GM19397 (cell line): ENCODE data around the gene PTPN7.
A peak's percentile ranks its signal among the peaks of the same experiment; 100 is the strongest.
"Not testable (repeated sequence)": the region's sequence is repeated elsewhere in the genome, so short reads cannot be mapped to it uniquely, and the experiment has no call there.

Experiments
- ATAC-seq: cut with Tn5 transposase; IDR thresholded peaks from one replicate; pipeline ENCODE4 v1.9.1; 2021; ENCODE audit warnings: mild to moderate bottlenecking, moderate library complexity; ENCODE audit not compliant: unreplicated experiment

The PTPN7 gene

DNA sequence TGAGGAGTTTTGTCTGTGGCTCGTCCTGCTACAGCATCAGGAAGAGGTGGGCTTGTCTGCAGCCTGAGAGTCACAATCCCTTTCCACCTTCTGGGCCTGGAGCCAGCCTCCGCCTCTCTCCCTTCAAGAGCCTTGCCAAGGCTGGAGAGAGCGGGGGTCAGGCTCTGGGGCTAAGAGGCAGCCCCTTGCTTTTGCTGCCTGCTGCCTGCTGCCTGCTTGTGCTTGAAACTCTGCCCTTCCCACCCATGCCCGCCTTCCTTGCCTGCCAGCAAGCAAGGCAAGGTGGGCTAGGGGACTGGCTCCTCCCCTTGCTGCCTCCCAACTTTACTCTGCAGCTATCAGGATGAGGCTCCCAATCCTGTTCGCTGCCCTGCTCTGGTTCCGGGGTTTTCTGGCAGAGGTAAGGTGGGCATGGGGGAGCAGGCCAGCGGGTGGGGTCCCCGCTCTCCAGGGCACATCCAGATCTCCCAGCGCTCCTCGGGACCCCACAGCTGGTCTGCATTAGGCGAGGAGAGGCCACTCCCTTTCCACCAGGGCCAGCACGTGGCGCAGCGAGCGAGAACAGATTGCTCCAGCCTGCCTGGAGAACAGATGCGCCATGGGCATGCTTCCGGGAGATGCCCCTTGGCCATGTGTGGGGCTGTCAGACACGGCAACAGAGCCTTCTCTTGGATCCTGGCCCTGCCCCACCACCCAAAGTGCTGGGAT lies 7.5 kb upstream of the PTPN7 start:
- ATAC-seq = no peak

DNA sequence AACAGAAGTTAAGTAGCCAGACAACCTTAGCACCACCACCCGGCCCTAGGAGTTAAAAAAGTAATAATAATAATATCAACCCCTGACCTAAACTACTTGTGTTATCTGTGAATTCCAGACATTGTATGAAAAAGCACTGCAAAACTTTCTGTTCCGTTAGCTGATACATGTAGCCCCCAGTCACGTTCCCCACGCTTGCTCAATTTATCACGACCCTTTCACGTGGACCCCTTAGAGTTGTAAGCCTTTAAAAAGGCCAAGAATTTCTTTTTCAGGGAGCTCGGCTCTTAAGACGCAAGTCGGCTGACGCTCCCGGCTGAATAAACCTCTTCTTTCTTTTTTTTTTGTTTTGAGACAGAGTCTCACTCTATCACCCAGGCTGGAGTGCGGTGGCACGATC lies 6.7 kb upstream of the PTPN7 start:
- ATAC-seq = not testable (repeated sequence)

DNA sequence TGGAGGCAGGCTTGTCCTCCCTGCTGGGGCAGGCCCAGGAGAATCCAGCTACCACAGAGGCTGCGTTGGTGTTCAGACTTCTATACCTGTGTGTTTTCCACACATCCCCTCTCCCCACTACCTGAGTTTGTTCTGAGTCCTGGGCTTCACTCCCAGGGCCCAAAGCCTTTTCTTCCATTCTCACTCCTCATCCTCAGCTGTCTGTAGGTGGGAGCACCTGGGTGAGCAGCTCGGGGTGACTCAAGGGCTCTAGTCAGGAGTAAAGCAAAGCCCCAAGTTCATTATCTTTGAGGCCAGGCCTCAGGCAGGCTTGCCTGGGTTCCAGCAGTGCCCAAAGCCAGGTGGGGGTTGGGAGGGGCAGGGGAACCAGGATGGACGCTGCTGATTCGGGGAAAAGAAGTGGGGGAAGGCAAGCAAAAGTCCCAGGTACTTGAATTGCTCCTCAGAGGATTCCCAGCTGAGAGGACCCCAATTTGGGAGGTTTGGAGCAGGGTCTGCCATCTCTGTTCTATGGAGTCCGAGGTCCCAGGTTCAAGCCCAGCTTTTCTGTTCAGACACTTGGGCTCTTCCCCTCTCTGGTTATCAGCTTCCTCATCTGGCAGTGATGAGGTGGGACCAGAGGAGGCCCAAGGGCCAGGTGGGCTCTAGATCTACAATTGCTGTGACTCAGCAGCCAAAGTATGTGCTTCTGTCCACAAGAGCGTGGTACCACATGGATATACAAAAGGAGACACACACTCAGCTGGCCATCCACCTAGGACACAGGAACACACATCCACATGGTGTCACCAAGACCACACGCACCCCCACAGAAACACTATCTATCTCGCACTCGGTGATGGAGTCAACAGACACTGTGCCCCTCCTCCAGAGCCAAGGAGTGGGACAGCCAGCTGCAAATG lies 5.8 kb upstream of the PTPN7 start:
- ATAC-seq = no peak

DNA sequence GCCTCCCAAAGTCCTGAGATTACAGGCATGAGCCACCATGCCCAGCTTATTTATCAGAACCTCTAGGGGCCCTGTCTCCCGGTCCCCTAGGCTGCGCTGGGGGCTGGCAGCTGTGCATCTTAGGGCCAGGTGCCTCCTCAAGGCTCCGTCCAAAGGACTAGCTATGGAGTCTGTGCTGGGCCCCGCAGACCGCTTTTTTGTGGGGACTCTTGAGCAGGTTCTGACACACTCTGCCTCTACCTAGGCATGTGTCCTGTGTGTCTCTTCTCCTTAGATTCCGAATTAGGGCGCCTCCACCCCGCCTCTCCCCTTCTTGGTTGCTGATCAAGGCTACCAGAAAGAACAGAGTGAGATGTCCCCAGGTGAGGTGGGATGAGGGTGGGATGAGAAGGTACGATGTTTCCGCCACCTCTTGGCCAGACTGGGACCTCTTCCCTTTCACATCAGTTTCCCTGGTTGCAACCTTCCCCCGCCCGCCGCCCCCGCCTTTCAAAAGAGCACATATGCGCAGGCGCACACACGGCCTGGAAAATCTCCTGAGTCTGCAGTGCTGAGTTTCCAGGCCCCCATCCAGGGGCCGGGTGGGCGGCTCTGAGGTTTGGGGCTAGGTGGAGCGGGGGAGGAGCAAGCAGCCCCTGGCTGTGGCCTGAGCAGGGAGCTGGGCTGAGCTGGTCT lies 5.0 kb upstream of the PTPN7 start:
- ATAC-seq = no peak

DNA sequence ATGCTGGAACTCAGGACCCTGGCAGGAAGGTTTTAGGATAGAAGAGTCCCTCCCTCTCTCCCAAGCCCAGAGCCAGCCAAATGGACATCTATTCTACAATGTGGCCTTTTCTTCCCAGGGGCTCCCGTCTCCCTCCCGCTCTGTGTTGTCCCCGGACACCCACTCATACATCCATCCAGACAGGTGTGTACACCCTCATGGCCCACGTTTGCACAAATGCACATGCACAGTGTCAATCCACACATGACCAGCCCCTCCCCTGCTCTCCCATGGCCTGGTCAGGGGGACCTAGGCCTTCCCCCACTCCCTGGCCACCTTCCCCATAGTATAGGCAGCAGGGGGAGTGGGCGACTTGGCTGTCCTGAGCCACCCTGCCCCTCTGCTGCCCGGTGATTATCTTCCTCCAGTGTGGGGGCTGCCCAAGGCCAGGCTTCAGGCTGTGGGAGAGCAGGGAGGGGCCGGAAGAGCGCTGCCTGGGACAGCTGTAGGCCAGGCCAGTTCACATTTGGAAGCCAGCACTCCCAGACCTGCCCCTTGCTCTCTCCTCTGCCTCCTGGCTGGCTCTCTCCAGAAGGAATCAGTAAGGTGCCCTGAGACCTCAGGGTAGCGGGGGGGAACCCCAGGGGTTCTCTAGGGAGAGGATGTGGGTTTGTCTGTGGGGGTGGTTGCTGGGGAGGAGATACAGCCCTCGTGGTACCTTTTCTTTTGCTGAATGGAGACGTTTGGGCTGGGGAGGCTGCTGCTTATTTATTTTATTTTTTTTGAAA lies 4.1 kb upstream of the PTPN7 start:
- ATAC-seq = peak; percentile 45

DNA sequence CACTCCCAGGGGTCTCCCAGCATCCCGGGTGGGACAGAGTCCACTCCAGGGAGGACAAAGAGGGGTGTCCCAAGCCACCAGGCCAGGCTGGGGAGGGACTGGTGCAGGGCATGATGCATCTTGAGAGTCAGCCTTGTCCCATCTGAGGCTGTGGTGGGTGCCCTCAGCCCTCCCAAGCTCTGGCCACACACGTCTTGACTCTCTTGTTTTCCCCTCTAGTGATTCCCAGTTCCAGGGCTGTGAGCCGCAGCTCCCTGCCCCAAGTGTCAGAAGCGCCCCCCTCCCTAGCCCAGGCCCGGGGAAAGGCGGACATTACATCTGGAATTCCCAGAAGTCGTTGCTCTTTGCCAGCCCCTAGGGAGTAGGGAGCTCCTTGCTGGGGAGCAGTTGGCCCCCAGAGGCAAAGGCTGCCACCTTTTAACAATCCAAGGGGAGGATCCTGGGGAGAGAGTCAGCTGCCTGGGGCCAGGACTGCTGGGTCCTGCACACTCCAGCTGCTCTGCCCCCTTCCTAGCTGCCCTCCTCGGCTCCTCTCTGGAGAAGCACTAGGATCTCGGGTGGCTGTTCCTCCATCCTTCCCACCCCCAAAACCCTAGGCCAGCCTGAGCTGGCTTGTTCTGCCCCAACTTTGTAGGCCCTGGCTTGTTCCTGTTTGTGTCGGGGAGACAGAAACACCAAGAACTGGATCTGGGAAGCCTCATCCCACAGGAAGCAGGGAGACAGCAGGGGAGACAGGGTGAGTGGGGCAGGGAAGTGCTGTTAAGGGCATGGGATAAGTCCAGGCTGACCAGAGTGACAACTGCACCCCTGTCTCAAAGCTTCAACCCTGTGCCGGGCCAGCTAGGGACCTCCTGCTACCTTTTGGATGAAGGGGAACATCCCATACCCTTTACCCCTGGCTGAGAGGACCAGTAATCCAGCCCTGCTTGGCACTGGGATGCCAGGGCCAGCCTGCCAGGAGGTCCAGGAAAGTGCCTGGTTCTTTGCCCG lies 3.2 kb upstream of the PTPN7 start:
- ATAC-seq = no peak

DNA sequence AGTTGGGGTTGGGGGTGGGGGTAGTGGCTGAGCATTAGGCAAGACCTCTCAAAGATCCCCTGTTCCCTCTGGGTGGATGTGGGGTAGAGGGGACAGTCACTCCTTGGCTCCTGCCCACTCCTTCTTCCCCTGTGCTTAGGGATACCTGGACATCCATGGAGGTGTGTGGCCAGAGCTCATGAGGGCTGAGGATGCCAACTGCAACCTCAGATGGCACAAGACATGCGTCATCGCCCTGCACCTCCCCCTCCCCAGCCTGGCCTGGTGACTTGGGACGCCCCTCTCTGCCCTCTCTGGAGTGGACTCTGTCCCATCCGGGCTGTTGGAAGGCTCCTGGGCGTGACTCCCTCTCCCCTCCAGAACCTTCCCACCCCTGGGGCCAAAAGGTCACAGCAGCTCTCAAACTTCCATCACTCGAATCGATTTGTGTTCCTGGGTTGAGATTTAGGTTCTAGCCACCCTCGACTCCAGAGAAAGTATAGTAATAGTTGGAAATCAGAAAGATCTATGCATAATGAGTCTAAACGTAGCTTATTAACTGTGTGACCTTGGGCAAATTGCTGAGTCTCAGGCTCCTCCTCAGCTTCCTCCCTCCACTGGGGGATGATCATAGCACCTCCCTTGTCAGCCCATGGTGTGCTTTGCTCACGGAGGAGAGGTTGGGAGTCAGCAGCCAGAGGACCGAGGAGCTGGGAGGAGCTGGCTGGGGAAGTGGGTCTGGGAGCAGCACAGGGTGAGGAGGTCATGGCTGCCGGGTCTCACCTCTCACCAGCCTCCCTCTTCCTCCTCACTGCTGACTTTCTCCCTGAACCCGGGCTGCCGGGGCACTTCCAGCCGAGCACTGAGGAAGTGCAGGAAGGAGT lies 2.2 kb upstream of the PTPN7 start:
- no peak for ATAC-seq

DNA sequence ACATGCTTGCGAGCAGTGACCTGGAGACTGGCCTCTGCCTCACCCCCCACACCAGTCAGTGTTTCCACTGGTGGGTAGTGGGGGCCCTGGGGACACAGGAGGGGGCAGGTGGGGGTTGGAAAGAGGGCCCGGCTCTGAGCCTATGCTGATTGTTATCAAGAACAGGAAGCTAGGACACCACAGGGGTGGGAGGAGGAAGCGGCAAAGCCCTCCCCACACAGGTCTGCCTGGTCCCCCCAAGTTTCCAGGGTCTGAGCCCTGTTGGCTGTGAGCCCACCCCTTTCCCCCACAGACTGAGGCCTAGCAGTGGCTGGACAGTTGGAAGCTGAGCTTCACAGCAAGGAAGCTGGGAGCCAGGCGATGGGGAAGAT lies 1.6 kb upstream of the PTPN7 start:
- no peak for ATAC-seq

DNA sequence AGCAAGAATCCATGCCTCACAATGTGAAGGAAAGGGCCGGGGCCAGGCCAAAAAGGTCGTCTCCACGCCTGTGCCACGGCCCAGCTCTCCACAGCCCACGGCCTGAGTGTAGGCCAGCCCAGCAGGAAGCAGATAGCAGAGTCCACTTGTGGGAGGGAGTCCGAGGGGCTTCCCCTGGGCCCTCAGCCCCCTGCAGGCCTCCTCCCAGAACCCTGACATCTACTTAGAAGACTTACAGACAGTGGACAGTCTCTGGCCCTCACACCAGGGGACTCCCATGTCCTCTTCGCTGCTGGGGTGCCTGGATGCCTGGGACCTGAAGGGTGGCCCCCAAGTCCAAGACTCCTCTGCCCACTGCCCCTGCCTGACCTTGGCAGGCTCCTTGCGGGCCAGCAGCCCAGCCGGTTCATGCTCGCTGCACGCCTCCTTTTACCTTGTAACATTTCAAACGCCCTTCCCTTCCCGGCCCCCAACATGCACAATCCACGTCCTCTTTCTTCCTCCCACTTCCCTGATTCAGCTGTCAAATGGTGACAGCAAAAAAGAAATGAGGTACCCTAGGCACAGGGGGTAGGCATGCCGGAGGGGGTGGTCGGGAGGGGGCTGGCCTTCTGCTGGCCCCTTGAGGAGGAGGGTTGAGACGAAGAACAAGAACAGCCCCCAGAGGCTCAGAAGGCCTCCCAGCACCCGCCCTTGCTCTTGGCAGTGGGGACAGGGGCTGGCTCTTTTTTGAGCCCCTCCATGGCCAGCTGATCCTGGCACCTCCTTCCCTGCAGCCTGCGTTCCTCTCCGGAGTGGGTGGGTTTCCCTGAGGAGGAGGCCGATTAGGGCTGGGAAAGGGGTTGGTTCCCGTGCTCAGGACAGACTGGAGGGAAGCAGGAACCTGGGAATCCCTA lies 997 bp upstream of the PTPN7 start:
- ATAC-seq = no peak

DNA sequence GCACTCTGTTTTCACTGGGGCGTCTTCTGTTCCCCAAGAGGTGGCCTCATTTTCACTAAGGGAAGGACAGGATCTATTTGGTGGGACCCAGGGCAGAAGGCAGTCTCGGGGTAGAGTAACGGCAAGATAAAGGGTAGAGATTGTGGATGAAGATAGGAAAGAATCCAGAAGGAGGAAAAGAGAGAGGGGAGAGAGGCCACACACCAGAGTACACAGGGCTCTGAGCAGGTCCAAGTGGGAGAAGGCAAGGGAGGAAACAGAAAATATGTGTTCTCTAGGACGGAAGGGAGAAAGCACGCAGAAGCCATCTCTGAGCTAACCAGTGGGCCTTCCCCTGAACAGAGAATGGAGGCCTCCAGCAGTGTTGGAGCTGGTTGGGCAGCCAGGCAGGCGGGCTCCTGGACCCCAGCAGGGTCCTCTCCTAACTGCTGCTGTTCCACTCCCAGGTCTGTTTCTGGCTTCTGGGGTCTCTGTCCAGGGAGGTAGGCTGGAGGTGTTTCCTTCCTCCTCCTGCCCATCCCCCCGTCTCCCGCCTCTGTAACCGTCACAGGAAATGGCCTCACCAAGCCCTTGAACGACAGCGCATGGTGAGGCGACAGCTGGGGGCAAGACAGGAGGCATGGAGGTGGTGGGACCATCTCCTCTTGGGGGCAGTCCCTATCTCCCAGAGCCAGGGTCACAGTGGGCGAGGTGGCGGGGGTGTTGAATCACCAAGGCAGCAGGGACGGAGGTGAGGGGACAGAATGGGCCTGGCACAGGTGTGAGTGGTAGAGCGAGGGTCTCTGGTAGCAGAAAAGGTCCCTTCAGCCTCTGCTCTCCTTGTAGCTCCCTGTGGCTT lies 649 bp downstream of the PTPN7 start:
- ATAC-seq = no peak

DNA sequence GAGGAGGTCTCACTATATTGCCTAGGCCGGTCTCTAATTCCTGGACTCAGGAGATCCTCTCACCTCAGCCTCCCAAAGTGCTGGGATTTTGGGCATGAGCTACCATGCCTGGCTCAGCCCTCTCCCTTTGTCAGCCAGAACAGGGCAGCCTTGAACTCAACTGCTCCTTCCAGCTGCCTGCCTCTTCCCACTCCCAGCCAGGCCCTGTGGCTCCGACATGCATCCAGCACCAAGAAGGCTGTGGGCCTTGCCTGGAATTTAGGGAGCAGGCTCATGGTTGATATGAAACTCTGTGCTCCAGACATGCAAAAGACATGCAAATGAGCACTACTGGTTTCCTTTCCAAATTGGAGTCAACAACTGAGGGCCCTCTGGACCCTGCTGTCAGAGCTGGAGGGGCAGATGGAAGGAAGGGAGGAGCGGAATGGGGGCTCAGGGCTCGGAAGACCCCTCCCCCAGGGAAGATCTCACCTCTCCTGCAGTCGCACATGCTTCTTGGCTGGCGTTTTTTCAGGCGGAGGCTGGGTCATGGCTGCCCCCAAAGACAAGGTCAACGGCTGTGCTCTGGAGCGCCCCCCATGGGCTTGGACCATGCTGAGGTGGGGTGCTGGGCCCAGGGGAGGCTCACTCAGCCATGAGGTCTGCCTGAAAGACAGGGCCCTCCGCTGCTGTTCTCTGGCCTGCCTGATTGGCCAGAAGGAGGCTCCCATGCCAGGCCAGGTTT lies 1.4 kb downstream of the PTPN7 start:
- ATAC-seq = no peak

DNA sequence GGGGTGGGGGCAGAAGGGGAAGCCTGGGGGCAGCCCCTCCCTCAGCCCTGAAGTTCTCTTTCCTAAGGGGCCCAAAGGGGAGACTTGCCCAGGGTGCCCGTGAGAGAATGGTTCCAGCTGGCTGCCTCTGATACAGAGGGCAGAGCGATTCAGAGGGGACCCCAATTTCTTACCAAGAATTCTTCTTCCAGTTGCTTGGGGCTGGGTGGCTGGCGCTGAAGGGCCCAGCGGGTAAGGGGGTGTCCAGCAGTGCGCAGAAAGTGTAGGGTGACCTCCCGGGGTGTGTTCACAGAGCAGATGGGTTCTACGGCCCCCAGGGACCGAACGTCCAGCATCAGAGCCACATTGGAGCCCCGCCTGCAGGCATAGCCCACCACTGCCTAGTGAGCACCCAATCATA lies 2.5 kb downstream of the PTPN7 start:
- no peak for ATAC-seq

DNA sequence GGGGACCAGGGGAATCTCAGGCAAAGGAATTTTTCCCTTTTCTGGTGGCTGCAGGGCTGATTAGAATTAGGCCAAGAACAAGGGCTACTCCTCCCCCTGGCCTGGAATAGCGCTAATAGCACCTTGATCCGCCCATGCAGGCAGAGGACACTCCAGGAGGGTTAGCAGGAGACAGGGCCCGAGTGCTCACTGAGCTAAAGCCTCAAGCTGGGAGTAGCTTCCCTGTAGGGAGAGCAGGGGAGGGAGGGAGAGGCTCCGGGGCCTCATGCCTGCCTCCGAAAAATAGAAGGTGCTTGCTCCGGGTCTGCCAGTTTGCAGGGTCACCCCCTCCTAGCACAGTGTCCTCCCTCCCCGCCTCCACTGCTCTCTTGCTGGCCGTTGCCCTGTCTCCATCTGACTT lies 3.8 kb downstream of the PTPN7 start:
- no peak for ATAC-seq

DNA sequence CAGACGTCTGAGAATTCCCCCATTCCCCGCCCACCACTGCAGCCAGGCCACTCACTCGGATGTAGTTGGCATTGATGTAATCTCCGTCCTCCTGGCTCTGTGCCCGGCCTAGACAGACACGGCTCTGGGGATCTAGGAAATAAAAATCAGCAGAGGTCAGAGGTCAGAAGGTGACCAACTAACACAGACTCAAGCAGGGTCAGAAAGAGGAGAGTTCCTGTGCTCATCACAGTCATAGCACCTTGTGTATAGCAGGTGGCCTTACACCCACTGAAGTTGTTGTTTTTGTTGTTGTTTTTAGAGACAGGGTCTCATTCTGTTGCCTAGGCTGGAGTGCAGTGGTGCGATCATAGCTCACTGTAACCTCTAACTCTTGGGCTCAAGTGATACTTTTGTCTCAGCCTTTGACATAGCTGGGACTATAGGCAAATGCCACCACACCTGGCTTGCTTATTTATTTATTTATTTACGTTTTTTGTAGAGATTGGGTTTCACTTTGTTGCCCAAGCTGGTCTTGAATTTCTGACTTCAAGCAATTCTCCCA lies 4.9 kb downstream of the PTPN7 start:
- ATAC-seq = no peak

DNA sequence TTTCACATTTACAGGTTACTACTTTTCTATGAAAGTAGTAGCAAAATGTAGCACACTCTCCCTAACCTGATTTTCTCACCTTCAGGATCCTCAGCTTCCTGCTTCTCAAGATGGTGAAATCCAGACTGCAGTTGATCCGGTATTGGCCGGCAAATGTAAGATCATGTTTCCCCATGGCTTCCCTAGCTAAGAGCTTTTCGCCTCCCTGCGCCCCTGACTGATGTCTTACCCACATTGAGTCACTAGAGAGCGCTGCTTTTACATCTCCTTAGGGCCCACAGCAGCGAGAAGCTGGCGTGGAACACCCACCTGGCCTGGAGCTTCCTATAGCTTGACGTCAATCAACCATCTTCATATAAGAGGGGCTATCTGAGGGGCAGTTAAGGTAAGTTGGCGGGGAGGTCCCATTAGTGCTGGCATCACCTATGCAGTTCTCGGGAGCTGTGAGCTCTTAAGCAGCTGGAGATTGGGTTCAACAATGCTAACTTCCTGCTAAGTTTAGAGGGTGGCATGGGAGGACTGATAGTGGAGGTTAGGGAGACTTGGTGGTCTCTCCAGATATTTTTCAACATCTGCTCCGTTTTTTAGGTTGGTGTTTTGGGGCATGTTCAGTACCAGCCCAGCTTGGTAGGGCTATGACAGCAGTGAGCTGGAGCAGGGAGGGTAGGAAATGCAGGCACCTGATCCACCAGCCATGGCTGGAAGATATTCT lies 5.5 kb downstream of the PTPN7 start:
- ATAC-seq = no peak
